Ishikawa (cell line): ENCODE measurements around the gene ACOX2.
A peak's percentile ranks its signal among the peaks of the same experiment; 100 is the strongest.

Experiments
- CEBPB ChIP-seq: IDR thresholded peaks from 2 replicates; pipeline ENCODE4 v1.6.1; 2012
- CREB1 ChIP-seq: IDR thresholded peaks from 2 replicates; pipeline ENCODE4 v1.6.1; 2012; ENCODE audit warnings: low read depth
- EGR1 ChIP-seq: IDR thresholded peaks from 2 replicates; pipeline ENCODE4 v1.6.1; 2012
- EP300 ChIP-seq: IDR thresholded peaks from 2 replicates; pipeline ENCODE4 v1.6.1; 2012; ENCODE audit warnings: borderline replicate concordance
- FOXM1 ChIP-seq: IDR thresholded peaks from 2 replicates; pipeline ENCODE4 v1.6.1; 2012; ENCODE audit warnings: low read depth, borderline replicate concordance
- MAX ChIP-seq: IDR thresholded peaks from 2 replicates; pipeline ENCODE4 v1.6.1; 2012
- NFIC ChIP-seq: IDR thresholded peaks from 2 replicates; pipeline ENCODE4 v1.6.1; 2012
- RAD21 ChIP-seq: IDR thresholded peaks from 2 replicates; pipeline ENCODE4 v1.6.1; 2012; ENCODE audit warnings: low read depth
- TAF1 ChIP-seq: IDR thresholded peaks from 2 replicates; pipeline ENCODE4 v1.6.1; 2012; ENCODE audit warnings: low read depth, mild to moderate bottlenecking
- TCF12 ChIP-seq: IDR thresholded peaks from 2 replicates; pipeline ENCODE4 v1.6.1; 2012; ENCODE audit warnings: low read depth
- TEAD4 ChIP-seq: IDR thresholded peaks from 2 replicates; pipeline ENCODE4 v1.6.1; 2012
- YY1 ChIP-seq: IDR thresholded peaks from 2 replicates; pipeline ENCODE4 v1.6.1; 2012; ENCODE audit warnings: low read depth
- ZBTB7A ChIP-seq: IDR thresholded peaks from 2 replicates; pipeline ENCODE4 v1.6.1; 2012; ENCODE audit warnings: low read depth
- TF ChIP-seq, protein P1 (sequence below): IDR thresholded peaks from 2 replicates; pipeline ENCODE4 v1.6.1; 2012; ENCODE audit warnings: low read depth, mild to moderate bottlenecking
- TF ChIP-seq, protein P2 (sequence below): IDR thresholded peaks from 2 replicates; pipeline ENCODE4 v1.6.1; 2012

ACOX2 gene

DNA sequence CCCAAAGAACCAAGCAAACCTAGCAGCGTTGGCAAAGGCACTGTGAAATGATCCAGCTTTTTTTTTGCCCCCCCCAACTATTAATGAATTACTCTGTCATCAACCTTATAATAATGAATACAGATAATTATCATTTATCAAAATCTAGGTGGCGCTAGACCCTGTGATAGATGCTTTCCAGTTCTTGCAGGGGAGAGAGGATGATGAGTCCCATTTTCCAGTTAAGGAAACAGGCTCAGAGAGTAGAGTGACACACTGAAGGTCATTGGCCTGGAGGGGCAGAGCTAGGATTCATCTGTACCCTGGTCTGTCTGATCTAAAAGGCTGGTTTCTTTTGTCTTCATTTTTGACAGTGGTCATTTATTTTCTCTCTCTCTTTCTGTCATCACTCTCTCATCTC, 5.0 kb downstream of the ACOX2 start:
- TF ChIP-seq CREB1 (no peak), RAD21 (peak; percentile 10; the same call in 1 of the 2 replicates), NFIC (no peak)

GRCh38 chr3:58531555-58531954, 5.4 kb downstream of the ACOX2 start:
- no peak for TF ChIP-seq CREB1
- TF ChIP-seq TCF12, result no peak
- TF ChIP-seq TEAD4, result no peak
- no peak for TF ChIP-seq NFIC
- TF ChIP-seq FOXM1, result no peak
- TF ChIP-seq MAX, result no peak
- TF ChIP-seq YY1, result no peak
- no peak for TF ChIP-seq EGR1
- TF ChIP-seq CEBPB, result no peak
- TF ChIP-seq EP300, result no peak
- TF ChIP-seq, protein P1, sequence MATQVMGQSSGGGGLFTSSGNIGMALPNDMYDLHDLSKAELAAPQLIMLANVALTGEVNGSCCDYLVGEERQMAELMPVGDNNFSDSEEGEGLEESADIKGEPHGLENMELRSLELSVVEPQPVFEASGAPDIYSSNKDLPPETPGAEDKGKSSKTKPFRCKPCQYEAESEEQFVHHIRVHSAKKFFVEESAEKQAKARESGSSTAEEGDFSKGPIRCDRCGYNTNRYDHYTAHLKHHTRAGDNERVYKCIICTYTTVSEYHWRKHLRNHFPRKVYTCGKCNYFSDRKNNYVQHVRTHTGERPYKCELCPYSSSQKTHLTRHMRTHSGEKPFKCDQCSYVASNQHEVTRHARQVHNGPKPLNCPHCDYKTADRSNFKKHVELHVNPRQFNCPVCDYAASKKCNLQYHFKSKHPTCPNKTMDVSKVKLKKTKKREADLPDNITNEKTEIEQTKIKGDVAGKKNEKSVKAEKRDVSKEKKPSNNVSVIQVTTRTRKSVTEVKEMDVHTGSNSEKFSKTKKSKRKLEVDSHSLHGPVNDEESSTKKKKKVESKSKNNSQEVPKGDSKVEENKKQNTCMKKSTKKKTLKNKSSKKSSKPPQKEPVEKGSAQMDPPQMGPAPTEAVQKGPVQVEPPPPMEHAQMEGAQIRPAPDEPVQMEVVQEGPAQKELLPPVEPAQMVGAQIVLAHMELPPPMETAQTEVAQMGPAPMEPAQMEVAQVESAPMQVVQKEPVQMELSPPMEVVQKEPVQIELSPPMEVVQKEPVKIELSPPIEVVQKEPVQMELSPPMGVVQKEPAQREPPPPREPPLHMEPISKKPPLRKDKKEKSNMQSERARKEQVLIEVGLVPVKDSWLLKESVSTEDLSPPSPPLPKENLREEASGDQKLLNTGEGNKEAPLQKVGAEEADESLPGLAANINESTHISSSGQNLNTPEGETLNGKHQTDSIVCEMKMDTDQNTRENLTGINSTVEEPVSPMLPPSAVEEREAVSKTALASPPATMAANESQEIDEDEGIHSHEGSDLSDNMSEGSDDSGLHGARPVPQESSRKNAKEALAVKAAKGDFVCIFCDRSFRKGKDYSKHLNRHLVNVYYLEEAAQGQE, result no peak

GRCh38 chr3:58530354-58530865, 6.6 kb downstream of the ACOX2 start:
- no peak for TF ChIP-seq EP300
- no peak for TF ChIP-seq TAF1
- TF ChIP-seq, protein P1, result no peak
- TF ChIP-seq CEBPB, result no peak
- no peak for TF ChIP-seq MAX
- TF ChIP-seq NFIC, result no peak

DNA sequence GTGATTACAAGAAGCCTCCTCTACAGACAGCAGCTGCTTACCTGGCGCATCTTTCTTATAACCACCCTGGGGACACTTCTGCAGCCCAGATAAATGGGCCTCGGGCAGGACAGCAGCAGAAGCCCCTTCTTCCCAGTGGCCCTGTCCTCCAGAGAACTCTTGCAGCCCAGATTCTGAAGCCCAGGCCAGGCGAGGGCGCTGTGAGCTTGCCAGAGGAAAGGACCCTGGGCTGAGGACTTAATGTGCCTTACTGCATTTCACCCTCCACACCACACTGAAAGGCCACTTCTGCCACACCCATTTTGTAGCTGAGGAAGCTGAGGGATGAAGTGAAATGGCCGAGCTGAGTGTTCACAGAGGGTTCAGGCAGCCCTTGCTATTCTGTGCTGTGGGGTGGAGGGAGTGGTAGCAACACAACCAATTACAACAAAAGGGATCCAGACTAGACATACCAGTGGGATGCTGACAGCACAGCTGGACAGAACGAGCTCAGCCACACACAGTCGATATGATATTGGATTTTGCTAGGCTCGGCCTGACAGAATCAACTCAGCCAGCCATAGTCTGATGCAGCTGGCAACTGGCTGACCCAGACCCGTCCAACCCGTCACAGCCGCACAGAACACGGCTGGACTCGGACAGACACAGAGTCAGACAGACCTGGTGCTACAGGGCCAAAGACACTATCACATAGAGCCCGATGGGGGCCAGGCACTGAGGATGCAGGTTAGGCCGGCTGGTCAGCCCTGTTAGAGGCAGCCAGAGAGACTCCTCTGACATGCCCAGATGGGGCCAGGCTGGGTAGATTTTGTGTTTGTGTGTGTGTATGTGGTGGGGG, 7.3 kb downstream of the ACOX2 start:
- TF ChIP-seq NFIC (no peak), RAD21 (peak; percentile 58)

- TF ChIP-seq EP300, result no peak
- no peak for TF ChIP-seq EGR1
- TF ChIP-seq TAF1, result no peak
- TF ChIP-seq RAD21, result peak; percentile 11; the same call in 1 of the 2 replicates
- no peak for TF ChIP-seq CEBPB
- TF ChIP-seq FOXM1, result no peak
- TF ChIP-seq, protein P2, sequence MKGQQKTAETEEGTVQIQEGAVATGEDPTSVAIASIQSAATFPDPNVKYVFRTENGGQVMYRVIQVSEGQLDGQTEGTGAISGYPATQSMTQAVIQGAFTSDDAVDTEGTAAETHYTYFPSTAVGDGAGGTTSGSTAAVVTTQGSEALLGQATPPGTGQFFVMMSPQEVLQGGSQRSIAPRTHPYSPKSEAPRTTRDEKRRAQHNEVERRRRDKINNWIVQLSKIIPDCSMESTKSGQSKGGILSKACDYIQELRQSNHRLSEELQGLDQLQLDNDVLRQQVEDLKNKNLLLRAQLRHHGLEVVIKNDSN, result no peak
- peak; percentile 68 for TF ChIP-seq YY1
- no peak for TF ChIP-seq ZBTB7A
- no peak for TF ChIP-seq CREB1
- TF ChIP-seq MAX, result no peak; the same call in 1 of the 2 replicates
- TF ChIP-seq NFIC, result peak; percentile 81
- TF ChIP-seq TEAD4, result no peak
- TF ChIP-seq, protein P1, result no peak
- 0 out of 2 replicates have a peak, but pooled peaks have one; percentile 21 for TF ChIP-seq TCF12
Observed at GRCh38 chr3:58528629-58529028, 8.4 kb downstream of the ACOX2 start.
